HG03457 (cell line): Measurements from ENCODE around the gene TDRD12.

Experiments
- ATAC-seq: cut with Tn5 transposase; IDR thresholded peaks from one replicate; pipeline ENCODE4 v1.9.1; 2021; ENCODE audit warnings: moderate number of reproducible peaks; ENCODE audit not compliant: unreplicated experiment

The TDRD12 gene

DNA sequence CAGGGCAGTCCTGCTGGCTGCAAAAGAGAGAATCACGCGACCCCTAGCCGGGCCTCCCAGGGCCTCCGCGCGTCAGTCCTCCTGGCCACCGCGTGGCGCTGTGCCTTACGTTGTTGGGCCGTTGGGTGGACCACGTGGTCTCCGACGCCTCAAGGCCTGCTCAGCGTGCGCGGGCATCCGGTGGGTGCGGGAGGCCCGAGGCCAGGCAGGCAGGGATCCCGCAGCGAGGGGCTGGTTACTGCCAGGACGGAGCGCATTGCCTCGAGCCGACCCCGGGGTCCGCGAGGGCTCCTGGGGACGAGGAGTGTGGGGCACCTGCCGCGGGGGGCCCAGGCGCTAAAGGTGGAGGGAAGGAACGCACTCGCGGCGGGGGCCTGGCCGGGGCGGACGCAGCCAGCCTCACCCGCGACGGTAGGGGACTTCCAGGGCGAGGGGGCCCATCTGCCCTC is at the start of gene TDRD12:
TDRD12 (plus strand) TSS at position 157 of the 449 bp plus-strand sequence. CDS start 306 bp downstream, outside the sequence.
- ATAC-seq = no peak

- ATAC-seq = no peak
Observed at GRCh38 chr19:32671883-32672593, 47.5 kb upstream of the TDRD12 start.

- ATAC-seq = no peak
Observed at GRCh38 chr19:32672841-32673240, 46.7 kb upstream of the TDRD12 start.

DNA sequence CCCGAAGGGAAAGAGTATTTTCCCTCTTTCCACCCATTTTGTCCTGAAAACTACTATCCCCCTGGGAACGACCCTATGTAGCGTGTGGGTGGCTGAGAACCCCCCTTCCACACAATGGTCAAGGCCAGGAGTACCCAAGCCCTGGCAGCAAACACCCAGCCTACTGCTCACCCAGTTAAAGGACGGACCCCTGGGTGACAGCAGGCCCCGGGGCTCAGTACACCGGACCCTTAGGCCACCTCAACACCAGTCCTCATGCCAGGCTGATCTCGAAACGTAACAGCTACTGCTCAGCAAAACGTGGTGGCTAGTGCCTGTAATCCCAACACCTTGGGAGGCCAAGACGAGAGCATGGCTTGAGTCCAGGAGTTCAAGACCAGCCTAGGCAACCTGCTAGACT is 46.0 kb upstream of the TDRD12 start:
- ATAC-seq = no peak

DNA sequence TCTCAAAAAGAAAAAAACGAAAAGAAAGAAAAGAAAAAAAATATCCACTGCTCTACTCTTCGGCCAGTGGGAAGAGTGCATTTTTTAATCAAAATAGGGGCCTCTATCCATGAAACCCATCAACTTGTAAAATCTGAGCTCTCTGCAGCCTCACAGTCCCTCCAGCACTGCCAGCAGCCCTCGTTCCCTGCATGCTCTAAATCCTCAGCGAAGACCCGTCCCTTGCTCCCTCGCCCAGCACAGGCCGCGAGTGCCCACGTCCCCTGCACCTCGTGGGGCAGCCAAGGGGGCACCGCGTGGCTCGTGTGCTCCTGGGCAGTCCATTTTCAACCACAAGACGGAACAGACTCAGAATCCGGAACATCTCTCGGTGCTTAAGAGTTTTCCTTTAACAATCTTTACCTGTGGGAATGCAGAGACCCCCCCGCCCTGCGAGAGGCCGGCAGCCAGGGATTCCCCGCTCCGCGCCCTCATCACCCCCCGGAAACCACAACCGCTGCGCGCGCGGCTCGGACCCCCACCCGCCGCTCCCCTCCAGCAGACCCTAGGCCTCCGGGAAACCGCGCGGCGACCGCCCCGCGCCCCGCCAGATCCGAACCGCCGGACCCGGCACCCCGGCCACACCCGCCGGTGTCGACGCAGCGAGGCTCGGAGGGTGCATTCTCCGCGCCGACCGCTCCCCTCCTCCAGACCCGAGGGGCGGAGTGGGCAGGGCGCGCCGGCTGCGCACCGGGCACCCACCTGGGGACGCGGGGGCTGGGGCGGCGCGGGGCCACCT is 45.2 kb upstream of the TDRD12 start:
- no peak for ATAC-seq

GRCh38 chr19:32674931-32675719 is 44.4 kb upstream of the TDRD12 start, which contains the start of gene ANKRD27:
TSS of gene ANKRD27 (minus strand) at chr19:32675180. CDS start at chr19:32659015, 16,165 bp downstream.
- ATAC-seq = peak; percentile 97

DNA sequence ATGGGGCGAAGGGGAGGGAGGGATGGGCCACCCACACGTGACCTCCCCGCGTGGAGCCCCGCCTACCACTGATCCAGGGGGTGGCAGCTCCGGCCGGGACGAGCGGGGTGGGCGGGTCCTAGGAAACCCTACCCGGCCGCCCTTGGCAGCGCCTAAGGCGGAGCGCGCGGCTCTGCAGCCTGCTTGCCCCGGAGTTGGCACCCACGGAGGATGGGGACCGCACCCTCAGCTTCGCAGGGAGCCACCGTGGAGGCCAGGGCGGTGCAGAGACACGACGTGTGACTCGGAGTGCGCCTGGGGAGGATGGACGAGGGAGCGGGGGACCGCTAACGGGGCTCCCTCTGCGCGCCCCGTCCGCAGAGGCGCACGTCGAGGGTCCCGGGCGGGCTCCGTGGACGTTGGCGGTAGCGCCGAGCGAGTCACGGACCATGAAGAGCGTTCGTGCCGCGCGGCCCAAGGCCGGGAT is 43.8 kb upstream of the TDRD12 start, which contains the start of gene RGS9BP:
RGS9BP (plus strand) TSS at position 129 of the 466 bp plus-strand sequence. CDS start 416 bp downstream, outside the sequence.
- ATAC-seq = no peak

DNA sequence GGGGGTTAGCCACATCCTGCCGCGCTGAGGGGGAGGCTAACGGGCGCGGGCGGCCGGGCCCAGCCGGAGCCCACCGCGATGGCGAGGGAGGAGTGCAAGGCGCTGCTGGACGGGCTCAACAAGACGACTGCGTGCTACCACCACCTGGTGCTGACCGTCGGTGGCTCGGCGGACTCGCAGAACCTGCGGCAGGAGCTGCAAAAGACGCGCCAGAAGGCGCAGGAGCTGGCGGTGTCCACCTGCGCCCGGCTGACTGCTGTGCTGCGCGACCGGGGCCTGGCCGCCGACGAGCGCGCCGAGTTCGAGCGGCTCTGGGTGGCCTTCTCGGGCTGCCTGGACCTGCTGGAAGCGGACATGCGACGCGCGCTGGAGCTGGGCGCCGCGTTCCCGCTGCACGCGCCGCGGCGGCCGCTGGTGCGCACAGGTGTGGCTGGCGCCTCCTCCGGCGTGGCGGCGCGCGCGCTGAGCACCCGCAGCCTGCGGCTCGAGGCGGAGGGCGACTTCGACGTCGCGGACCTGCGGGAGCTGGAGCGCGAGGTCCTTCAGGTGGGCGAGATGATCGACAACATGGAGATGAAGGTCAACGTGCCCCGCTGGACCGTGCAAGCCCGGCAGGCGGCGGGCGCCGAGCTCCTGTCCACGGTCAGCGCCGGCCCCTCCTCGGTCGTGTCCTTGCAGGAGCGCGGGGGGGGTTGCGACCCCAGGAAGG is 43.2 kb upstream of the TDRD12 start:
- ATAC-seq = no peak

DNA sequence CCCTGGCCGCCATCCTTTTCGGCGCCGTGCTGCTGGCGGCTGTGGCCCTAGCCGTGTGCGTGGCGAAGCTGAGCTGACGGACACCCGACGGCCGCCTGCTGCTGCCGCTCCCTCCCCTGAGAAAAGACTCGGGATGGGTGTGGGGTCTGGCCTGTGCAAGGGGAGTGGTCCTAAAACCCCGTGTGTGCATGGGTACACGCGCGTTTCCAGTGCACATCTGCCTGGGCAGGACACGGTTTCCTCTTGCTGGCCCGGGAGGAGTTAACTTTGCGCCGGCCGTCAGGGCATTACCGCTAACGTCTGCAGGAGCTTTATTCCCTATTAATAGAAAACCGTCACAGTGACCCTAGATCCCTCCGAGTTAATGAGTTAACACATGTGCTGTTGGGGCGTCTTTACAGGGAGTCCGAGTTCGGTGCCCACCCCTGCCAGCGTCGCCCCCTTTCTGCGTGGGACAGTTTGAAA is 42.6 kb upstream of the TDRD12 start:
- no peak for ATAC-seq

GRCh38 chr19:32677657-32678056 is 41.9 kb upstream of the TDRD12 start:
- ATAC-seq = no peak

DNA sequence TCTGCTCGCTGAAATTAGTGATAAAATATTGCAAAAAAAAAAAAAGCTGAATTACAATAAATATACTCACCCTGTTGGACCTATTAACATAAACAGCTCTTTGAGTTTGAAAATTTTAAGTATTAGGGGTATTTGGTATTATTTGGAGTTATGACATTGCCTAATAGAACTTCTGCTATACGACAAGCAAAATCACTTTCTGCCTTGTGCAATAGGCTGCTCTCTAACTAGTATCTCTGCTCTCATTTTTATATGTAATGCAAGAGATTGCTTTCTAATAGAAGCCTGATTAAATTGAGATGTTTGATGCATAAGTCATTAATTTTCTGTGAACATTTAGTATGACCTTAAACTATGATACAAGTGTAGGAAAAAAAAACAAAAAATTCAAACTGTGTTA is 38.6 kb upstream of the TDRD12 start:
- no peak for ATAC-seq

GRCh38 chr19:32682317-32682716 is 37.2 kb upstream of the TDRD12 start:
- ATAC-seq = no peak

GRCh38 chr19:32686847-32687475 is 32.6 kb upstream of the TDRD12 start:
- no peak for ATAC-seq

- no peak for ATAC-seq
Observed at GRCh38 chr19:32687681-32688080, 31.9 kb upstream of the TDRD12 start.

DNA sequence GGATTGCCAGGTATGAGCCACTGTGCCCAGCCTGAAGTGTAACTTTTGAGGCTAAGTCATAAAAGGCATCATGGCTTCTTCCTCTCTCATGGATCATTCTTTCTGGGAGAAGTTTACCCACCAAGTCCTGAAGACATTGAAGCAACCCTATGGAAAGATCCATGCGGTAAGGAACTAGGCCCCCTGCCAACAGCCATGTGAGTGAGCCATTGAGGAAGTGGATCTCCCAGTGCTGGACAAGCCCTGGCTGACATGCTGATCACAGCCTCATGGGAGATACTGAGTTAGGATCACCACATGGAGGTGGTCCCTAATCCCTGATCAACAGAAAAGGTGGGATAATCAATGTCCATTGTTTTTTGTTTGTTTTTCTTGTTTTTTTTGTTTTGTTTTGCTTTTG is 31.3 kb upstream of the TDRD12 start:
- ATAC-seq = no peak

DNA sequence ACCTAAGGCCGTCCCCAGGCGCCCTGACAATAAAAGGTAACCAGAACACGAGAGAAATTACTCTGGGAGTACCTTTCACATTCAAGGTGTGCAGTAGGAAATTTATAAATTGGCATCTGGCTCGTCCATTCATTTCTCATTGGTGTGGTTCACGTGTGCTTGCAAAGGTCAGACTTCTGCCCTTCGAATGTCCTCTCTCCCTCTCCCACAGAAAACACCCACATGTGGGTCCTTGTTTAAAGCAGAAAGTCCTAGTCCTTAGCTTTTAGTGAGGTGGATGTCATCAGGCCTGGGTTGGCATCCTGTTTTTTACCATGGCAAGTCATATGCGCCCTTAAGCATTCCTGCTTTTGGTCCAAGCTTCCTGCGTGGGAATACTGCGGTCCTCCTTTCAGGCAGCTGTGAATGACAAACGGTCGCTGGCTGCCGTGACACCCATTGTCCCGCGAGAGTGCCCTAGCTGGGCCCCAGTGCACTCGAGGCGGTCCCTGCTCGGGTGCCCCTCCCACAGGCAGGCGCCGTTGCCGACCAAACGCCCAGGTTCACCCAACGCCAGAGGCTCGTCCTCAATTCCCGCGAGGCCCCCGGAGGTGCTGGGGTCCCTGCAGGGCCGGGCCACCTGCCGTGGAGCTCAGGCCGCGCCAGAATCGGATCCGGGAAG is 28.1 kb upstream of the TDRD12 start, which contains the start of gene NUDT19:
NUDT19 (plus strand) TSS at position 531 of the 661 bp plus-strand sequence. CDS start 140 bp downstream, outside the sequence.
- ATAC-seq = peak; percentile 85

GRCh38 chr19:32691952-32692726 is 27.4 kb upstream of the TDRD12 start:
- peak; percentile 56 for ATAC-seq

- ATAC-seq = no peak
Observed at GRCh38 chr19:32692727-32693061, 26.9 kb upstream of the TDRD12 start.
